ENCODE data around the gene NKD1.

NKD1 gene

DNA sequence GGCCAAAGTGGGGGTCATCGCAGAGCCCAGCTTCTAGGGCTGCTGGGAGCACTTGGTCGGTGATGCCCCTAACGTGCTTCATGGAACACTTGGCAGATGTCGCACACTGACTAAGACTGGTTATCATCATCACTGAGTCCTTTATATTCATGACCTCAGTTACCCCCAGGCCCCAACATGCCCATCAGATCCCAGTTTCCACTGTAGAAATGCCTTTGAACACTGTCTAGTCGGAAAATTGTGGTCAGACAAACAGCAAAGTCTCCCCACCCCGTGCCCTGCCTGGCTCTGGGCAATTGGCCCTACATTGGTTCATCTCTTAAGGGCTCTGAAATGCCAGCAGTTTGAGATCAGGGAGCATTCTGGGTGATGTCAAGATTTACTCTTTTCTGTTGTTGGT is 51.3 kb downstream of the NKD1 start:
- DNase-seq (ENCODE audit: low read depth in 2 of 2), result no peak

GRCh38 chr16:50600582-50601283 is 52.5 kb downstream of the NKD1 start:
- DNase-seq (ENCODE audit: low read depth in 2 of 2), result no peak

DNA sequence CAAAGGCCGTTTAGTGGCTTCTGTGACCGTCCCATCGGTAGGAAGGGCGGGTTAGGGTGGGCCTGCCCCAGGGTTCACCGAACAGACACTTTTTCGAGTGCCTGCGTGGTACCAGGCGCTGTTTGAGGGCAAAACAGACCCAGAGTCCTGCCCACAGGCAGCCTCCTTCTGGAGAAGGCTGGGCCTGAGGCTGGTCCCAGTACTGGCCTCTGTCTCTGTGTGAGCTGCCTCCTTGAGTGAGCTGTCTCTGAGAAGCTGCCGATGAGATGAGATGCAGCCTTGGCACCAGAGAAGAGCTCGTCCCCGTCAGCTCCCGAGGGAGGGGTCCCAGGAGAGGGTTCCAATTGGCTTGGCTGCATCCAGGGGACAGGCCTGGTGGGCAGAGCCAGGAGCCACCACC is 53.1 kb downstream of the NKD1 start:
- DNase-seq (ENCODE audit: low read depth in 2 of 2), result no peak

DNA sequence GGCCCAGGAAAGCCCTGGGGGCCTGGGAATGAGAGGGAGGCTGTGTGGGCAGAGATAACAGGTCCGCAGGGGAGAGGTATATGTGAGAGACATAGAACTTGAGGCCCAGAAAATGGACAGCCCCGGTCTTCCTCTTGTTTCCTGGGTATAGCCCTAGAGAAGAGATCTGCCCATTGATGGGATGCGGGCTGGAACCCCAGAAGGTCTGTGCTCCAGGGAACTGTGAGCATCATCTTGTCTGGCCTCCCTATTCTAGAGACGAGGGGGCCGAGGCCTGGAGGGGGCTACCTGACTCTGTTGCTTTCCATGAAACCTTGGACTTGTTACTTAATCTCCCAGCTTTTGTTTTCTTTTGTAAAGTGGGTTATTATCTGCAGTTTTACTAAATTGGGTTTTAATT is 53.9 kb downstream of the NKD1 start:
- no peak for DNase-seq (ENCODE audit: low read depth in 2 of 2)

DNA sequence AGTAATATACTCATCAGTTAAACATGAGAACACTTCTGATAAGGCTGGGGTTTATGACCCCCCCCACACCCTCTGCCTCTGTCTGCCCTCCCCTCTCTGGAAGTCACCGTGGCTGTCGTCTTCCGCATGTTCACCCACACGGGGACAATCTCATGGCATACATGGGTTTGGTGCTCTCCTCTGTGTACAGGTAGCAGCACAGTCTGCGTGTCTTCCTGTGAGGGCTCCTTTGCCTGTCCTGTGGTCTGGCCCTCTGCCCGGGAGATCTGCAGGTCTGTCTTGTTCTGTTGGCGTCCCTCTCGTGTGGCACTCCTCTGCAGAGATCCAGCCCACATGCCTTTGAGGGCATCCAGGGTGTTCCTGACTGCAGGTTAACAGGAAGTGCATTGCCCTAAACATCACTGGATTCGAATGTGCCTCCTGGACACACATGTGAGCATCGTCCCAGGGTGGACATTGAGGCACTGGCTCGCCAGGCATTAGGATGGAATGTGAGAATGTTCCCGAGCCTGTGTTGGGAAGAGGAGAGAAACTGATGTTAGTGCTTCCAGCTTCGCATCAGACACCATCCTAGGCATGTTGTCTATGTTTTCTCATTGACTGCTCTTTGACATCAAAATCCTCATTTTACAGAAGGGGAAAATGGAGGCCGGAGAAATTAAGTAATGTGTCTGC is 54.5 kb downstream of the NKD1 start:
- peak in 1 of 2 donors; percentile 4 for DNase-seq (ENCODE audit: low read depth in 2 of 2)

DNA sequence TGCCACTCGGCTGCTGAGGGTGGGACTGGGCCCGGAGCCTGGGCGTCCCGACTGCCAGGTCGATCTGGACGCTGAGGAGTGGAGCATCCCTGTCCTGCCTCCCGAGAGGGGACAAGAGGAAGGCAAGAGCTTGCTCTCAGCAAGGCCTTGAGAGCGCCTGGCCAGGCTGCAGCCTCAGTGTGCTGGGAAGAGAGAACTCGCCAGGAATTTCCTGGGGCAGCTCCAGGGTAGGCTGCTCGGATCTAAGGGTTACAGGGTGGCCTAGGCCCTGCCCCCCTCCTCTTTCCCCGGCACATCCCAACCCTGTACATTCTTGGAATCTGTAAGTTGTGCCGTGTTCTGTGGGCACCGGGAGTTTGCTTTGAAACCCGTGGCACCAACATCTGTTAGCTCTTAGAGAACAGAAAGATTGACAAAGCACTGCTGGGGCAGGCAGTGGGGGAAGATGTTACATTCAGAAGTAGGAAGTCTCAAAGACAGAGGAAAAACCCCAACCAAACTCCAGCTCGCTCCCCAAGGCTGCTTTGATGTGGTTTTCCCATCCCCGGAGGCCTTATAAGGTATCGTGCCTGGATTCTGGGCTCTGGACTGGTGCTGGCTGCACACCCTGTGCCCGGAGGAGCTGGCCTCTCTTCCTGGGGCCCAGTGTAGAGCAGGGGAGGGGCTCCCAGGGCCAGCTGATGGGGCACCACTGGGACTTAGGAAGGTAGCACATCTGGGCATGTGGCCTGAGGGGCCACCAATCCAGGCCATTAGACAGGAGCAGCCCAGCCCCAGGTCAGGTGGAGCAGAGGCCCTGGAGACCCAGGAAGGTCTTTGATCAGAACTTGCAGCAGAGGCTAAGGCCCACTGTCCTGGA is 55.2 kb downstream of the NKD1 start:
- no peak for DNase-seq (ENCODE audit: low read depth in 2 of 2)

DNA sequence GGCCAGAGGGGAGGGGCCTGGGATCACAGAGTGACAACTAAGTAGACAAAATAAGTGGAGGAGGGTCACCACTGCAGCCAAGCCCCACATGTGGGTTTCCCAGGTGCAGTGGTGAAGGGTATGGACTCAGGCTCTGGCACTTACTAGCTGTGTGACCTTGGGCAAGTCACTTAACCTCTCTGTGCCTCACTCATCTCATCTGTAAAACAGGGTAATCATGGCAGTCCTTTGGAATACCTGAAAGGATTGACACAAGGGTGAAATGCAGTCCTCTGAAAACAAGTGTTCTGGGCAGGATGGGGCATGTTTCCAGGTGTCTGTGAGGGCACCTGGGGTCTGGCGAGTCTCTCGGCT is 55.8 kb downstream of the NKD1 start:
- no peak for DNase-seq (ENCODE audit: low read depth in 2 of 2)

- DNase-seq (ENCODE audit: low read depth in 2 of 2), result no peak
Observed at GRCh38 chr16:50604610-50605009, 56.4 kb downstream of the NKD1 start.

GRCh38 chr16:50605733-50606430 is 57.7 kb downstream of the NKD1 start:
- DNase-seq (ENCODE audit: low read depth in 2 of 2), result no peak

DNA sequence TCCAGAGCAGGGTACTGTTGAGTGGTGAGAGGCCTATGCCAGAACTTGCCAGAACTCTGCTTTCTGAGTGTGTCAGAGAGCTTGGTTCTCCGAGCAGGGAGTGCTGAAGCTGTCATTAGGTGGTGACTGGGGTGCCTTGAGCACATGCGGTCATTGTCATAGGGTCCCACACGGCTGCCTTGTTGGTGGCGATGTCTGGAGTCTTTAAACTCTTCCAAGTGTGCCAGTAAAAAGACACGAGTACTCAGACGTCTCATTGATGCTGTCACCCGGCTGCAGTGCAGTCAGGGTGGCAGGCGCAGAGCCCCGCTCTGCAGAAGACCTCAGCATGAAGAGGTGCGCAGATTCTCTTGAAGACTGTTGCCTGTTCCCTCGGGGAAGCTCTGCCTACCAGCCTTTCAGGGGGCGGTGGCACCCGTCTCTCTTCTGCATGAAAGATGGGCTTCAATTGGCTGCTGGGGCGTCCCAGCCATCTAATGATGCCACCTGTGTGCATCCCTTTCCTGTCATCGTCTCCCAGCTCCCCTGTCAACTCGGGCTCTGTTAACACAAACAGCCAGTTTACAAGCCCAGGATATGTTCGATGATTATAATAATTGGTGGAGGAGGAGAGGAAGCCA is 58.3 kb downstream of the NKD1 start:
- no peak for DNase-seq (ENCODE audit: low read depth in 2 of 2)

- DNase-seq (ENCODE audit: low read depth in 2 of 2), result no peak
Observed at GRCh38 chr16:50607051-50607431, 58.8 kb downstream of the NKD1 start.

- no peak for DNase-seq (ENCODE audit: low read depth in 2 of 2)
Observed at GRCh38 chr16:50607447-50607846, 59.3 kb downstream of the NKD1 start.

DNA sequence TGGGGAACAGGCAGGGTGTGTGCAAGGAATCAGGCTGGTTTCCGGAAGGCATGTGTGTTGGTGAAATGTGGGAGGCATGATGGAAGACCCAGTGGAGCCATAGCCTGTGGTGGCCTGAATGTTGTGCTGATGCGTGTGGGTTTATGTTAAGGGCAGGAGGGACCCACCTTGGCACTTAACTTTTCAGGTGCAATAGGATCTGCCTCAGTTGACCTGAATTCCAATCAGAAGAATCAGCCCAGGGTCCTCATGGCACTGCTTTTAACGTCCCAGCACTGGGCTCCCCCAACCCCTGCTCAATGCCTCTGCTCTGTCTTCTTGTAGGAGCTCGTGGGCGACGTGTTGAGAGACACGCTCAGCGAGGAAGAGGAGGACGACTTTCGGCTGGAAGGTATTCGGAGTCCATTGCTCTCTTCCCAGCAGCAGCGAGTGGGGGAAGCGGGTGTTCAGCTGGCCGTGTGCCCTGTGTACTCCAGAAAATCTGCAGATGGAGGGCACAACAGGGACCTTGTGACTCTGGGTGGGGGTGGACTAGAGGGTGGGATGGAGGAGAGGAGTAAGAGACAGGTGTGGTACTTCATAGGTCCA is 59.9 kb downstream of the NKD1 start:
- DNase-seq (ENCODE audit: low read depth in 2 of 2), result no peak

DNA sequence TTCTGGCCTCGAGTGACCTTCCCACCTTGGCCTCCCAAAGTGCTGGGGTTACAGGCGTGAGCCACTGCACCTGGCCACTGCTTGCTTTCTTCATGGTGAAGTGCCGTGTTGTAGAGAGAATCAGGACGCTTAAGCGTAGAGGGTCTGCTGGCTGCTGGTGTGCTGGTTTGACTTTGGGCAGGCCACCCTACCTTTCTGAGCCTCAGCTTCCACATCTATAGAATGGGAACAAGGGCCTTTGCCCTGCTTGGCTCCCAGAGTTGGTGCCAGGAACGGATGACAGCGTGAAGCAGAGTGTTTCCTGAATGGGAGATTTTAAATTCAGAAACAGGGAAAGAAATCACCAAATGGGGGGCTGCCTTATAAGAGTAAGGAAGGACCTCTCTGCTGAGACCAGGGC is 60.9 kb downstream of the NKD1 start:
- DNase-seq (ENCODE audit: low read depth in 2 of 2), result no peak

DNA sequence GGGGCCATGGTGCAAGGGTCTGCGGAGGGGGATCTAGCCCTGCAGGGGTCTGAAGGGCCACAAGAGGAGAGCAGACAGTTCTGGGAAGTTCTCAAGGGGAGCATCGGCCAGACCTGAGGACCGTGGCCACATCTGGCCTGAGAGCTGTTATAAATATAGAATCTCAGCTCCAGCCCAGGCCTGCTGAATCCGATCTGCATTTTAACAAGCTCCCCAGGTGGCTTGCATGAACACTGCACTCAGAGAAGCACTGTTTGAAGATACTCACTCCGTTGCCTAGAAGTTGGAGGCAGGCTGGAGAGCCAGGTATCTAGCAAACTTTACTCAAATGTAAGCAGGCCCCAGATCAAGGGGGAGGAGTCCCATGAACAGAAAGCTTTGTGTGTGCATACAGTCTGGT is 61.3 kb downstream of the NKD1 start:
- no peak for DNase-seq (ENCODE audit: low read depth in 2 of 2)

GRCh38 chr16:50610331-50611262 is 62.4 kb downstream of the NKD1 start:
- DNase-seq (ENCODE audit: low read depth in 2 of 2), result no peak

- DNase-seq (ENCODE audit: low read depth in 2 of 2), result no peak
Observed at GRCh38 chr16:50611332-50611934, 63.2 kb downstream of the NKD1 start.

DNA sequence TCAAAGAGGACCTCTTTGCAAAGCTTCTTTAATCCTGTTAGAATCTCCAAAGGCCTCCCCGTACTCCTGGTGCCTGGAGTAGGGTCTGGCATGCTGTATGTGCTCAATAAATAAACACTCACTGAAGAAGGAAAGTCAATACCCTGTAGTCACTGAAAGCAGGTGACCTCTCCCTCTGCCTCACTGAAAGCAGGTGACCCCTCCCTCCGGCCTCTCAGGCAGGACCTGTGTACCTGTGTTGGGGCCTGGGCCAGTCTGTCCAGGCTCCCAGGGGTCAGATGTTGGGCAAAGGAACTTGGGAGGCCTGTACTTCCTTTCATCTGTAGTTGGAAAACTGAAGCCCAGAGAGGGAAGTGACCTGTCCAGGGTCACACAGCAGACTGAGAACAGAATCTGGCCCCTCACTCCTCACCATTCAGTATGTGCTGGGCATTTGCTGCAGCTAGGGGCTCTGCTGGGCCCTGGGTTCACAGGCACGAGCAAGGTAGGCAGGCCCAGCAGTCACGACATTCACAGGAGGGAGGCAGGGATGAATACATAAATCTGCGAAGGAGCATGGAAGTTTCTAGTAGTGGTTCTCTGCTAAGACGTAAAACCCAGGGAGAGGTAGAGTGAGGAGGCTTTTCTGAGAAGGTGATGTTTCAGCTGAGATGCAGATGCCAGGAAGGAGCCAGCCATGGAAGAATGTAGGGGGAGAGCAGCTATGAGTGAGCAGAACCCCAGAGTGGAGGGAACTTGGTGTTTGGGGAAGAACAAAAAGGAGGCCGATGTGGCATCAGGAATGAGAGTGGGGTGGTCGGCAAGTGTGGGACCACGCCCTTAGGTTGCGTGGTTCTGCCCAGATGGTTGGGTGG is 64.0 kb downstream of the NKD1 start:
- no peak for DNase-seq (ENCODE audit: low read depth in 2 of 2)

DNA sequence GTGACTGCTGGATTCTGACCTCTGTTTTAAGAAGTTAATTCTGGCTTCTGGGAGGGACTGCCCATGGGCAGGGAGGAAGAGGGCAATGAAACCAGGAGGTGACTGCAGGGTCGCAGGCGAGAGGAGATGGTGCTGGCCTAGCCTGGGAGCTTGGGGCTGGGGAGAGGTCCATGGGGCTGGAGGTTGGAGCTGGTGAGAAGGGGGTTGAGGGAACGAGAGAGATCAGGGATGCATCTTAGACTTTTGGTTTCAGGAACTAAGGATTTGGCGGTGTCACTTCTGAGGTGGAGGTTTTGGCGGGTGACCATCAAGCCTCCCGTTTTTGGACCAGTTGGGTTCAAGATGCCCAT is 64.6 kb downstream of the NKD1 start:
- DNase-seq (ENCODE audit: low read depth in 2 of 2), result no peak
